HL-60/S4 (cell line): ENCODE data around the gene CNPY3.

Experiments
- in situ Hi-C: fragments of 300-500 bp; cut with MboI; formaldehyde crosslinking; loops from 2 replicates; pipeline ENCODE4 v1.14.3; 2022; ENCODE audit warnings: low sequenced_read_pairs

CNPY3 gene

GRCh38 chr6:42958125-42958524, 28.8 kb downstream of the CNPY3 start:
- in situ Hi-C loops, result no loop called here

- in situ Hi-C loops, result no loop called here
Measured at GRCh38 chr6:42959917-42960242, 30.6 kb downstream of the CNPY3 start.

- in situ Hi-C loops, result no loop called here
Measured at GRCh38 chr6:42960243-42961019, 31.2 kb downstream of the CNPY3 start, which contains the start of gene GNMT. TSS of gene GNMT (plus strand) at chr6:42960754. CDS start at chr6:42960768, 14 bp downstream.

GRCh38 chr6:42961020-42961470, 31.8 kb downstream of the CNPY3 start:
- in situ Hi-C loops, result no loop called here

GRCh38 chr6:42962096-42962495, 32.8 kb downstream of the CNPY3 start:
- in situ Hi-C loops, result no loop called here

GRCh38 chr6:42962502-42963178, 33.4 kb downstream of the CNPY3 start:
- in situ Hi-C loops, result no loop called here

- in situ Hi-C loops, result no loop called here
Measured at GRCh38 chr6:42963179-42963854, 34.0 kb downstream of the CNPY3 start.

DNA sequence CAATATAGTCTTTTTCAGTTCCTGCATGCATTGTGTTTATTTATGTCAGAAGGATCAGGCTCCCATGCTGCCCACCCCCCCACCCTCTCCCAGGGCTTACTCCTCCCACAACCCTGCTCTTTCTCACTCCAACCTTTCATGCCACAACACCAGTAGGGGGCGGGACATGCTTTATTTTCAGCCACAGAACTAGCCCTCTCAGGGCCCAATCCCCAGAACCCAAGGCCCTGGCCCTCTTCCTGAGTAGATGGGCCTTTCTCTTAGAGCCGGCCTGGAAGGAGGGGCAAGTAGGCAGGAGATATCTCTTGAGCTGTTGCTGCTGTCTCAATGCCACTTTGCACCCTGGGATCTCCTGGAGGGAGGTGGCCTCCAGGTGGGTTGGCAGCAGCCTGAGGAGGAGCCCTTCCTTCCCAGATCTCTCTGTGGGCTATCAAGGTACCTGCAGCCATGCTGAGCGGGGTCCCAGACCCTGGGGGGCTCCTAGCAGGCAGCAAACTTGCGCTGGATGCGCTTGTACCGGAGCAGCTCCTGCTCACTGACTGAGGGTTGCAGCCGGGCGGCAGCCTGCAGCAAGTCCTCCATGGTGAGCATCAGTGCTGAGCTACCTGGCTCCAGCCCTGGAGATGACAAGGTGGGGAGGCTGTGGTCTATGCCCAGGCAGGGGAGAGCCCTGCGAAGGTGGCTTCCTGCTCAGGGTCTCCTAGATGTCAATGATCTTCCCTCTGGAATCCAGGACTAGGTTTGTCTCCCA, 34.8 kb downstream of the CNPY3 start:
- in situ Hi-C loops, result no loop called here

- in situ Hi-C loops, result no loop called here
Measured at GRCh38 chr6:42966571-42966970, 37.3 kb downstream of the CNPY3 start.

DNA sequence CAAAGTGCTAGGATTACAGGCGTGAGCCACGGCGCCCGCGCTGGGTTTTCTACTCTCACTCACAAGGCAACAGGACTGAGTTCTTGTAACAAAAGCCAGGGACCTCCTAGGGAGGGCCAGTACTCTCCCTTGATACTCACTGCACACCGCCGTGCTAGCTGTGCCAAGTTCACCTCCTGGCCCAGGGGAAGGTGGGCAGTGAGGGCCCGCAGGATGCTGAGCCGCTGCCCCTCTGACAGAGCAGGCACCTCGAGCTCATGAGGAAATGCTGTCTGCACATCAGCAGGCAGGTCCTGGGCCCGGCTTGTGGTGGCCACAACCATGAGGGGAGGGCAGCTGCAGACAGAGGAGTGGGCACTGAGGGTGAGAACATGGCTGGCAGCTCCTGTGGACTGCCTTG, 37.9 kb downstream of the CNPY3 start:
- in situ Hi-C loops, result no loop called here

GRCh38 chr6:42968126-42968701, 38.9 kb downstream of the CNPY3 start:
- in situ Hi-C loops, result no loop called here

DNA sequence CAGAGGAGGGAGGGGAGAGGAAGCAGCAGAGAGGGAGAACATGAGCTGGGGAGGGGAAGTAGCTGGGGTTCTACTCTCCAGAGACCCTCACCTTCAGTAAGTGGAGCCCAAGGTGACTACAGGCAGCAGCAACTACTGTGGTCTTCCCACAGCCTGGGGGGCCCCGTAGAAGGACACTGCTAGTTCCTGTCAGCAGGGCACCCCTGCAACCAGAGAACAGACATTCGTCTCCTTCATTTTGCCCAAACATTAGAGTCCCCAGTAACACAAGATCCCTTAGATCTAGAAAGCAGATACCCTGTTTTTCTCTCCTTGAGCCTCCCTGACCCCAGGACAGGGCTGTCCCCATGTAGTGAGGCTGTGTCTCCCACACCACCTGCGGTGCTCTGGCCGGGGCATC, 39.5 kb downstream of the CNPY3 start:
- in situ Hi-C loops, result no loop called here

GRCh38 chr6:42969431-42969830, 40.2 kb downstream of the CNPY3 start:
- in situ Hi-C loops, result no loop called here

- in situ Hi-C loops, result no loop called here
Measured at GRCh38 chr6:42969934-42970333, 40.7 kb downstream of the CNPY3 start.

- in situ Hi-C loops, result no loop called here
Measured at GRCh38 chr6:42970871-42971612, 41.8 kb downstream of the CNPY3 start.

DNA sequence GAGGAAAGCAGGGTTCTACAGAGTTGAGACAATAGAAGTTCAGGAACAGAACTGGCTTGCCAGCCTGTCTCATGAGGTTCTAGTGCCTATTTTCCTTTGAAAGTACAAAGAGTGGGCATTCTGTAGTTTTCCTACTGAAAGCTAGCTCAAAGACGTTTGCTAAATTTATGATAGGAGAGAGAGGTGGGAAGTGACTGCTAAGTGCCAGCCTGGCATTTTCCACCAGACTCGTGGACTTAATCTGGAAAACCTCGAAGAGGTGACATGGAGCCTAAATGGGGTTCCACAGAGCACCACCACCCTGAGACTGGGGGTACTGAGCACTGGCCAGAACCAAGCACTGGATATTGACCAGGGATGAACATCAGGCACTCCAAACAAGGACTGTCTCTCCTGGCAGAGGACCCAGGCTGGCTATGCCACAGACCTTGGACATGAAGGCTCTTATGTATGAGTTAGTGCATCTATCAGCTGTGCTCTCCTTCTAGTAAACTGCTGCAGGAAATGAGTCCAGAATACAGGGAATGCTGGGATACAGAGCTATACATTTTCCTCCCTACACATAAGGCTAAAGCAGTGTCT, 42.6 kb downstream of the CNPY3 start:
- in situ Hi-C loops, result no loop called here

DNA sequence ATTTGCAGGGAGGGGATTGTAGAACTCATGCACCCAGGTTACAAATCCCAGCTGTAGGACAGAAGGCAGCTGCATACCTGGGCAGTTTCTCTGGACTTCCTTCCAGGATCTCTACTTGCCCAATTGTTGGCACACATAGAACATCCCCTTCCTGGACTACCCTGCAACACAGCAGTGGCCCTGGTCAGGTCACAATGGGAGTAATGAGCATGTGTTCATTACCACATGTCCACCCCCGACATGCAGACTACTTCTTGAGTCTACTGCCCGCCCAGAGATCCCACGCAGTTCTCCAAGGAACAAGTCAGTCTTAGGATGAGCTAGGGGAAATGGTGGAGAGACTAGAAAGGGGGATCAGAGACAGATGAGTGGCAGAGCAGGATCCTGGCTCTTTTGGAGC, 44.6 kb downstream of the CNPY3 start:
- in situ Hi-C loops, result no loop called here

- in situ Hi-C loops, result no loop called here
Measured at GRCh38 chr6:42974919-42975505, 45.7 kb downstream of the CNPY3 start.

- in situ Hi-C loops, result no loop called here
Measured at GRCh38 chr6:42978487-42978838, 49.2 kb downstream of the CNPY3 start.
